ENCODE results near the gene KIAA1755. TPM values are rescaled to one million over a fixed set of nuclear protein-coding genes. Genes with fewer than 3 reads are reported as not detected.

KIAA1755 gene
- total and polyA plus RNA-seq, 2 of the 4 experiments (the other 2 are of a cell fraction): 2.5 to 5.1 TPM

DNA sequence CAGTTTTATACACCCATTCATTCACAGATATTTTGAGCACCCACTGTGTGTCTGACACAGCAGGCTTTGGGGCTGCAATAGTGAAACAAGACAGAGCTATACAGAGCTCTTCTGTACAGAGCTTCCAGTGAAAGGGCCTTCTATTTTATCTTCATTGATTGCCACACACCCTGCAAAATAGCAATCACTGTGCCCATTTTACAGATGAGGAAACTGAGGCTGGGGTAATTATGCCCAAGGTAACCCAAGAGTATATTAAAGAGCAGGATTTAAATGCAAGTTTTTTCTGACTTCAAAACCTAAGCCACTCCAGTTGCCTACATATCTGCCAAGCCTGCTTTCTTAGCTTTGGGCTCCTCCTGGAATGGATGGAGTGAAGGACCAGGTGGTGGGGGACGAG is 47.9 kb upstream of the KIAA1755 start:
- Histone ChIP-seq H3K9me3 (ENCODE audit: control insufficient read depth, insufficient read depth, low read length) (peaks cover 7% of the 10 kb centered on the region; the same call in 1 of the 2 replicates), H3K9me1 (ENCODE audit: insufficient read depth, low read length) (no peaks in the 10 kb centered on the region), H3K4me1 (ENCODE audit: control insufficient read depth, insufficient read depth, low read length) (no peaks in the 10 kb centered on the region), H3K79me1 (ENCODE audit: low read depth in 1 of 2, low read length in 2 of 2) (no peaks in the 10 kb centered on the region), H4K8ac (ENCODE audit: low read depth in 2 of 2, low read length in 2 of 2) (no peak overlapping the region), H4K5ac (ENCODE audit: low read depth, low read length) (no peak overlapping the region), H2BK20ac (ENCODE audit: low read depth, low read length) (no peak overlapping the region), H3K4me3 (ENCODE audit: insufficient read depth, low read depth, low read length) (no peak overlapping the region), H3K36me3 (ENCODE audit: control insufficient read depth, insufficient read depth, low read length) (no peaks in the 10 kb centered on the region), H2BK5ac (ENCODE audit: low read depth, low read length, poor library complexity, severe bottlenecking) (no peak overlapping the region), H2AK5ac (ENCODE audit: low read depth, low read length) (no peak overlapping the region), H2AK9ac (replicated peaks; ENCODE audit: low read depth, low read length, poor library complexity) (no peak overlapping the region), H3K23ac (ENCODE audit: low read depth, low read length) (no peak overlapping the region), H3K14ac (replicated peaks; ENCODE audit: low read depth, low read length) (no peak overlapping the region), H4K91ac (ENCODE audit: insufficient read depth, low read depth, low read length) (no peak overlapping the region), H2BK120ac (ENCODE audit: low read depth, low read length) (no peak overlapping the region), H3K56ac (ENCODE audit: extremely low read depth, insufficient read depth, low read length) (no peak overlapping the region), H4K20me1 (ENCODE audit: insufficient read depth, low read length) (no peaks in the 10 kb centered on the region), H3K18ac (ENCODE audit: low read depth, low read length) (no peak overlapping the region), H3K4me2 (ENCODE audit: low read depth, low read length) (no peak overlapping the region), H3K4ac (ENCODE audit: low read depth, low read length) (no peak overlapping the region), H3K27me3 (ENCODE audit: control insufficient read depth, insufficient read depth, low read length) (peaks cover 29% of the 10 kb centered on the region), H2BK15ac (ENCODE audit: low read depth, low read length) (no peak overlapping the region), H2AFZ (replicated peaks; ENCODE audit: low read length, poor library complexity) (no peak overlapping the region), H3K9ac (ENCODE audit: low read depth, low read length) (no peak overlapping the region), H3K27ac (ENCODE audit: insufficient read depth, low read length) (no peak overlapping the region)
- no CpG with 5 or more reads among the region's 1 CpG for WGBS, 2 experiments (ENCODE audit: extremely low coverage in 2 of 2, insufficient read length in 1 of 2)
- ATAC-seq (ENCODE audit: low read depth): no peak
- ChIA-PET CTCF (no interaction called here), POLR2A (ENCODE audit: unreplicated experiment) (no interaction called here)
- no TSS peak for BruUV-seq (replicated peaks)
- dilution Hi-C loops (cut with HindIII; ENCODE audit: low sequenced_read_pairs, unreplicated experiment): no loop called here
- intact Hi-C loops (cut with micrococcal nuclease): no loop called here
- TF ChIP-seq USF2 (IDR thresholded peaks at IDR 0.05; ENCODE audit: low read depth, low read length) (no peak), RFX5 (IDR thresholded peaks at IDR 0.05; ENCODE audit: low read depth, low read length) (no peak), FOS (IDR thresholded peaks at IDR 0.05; ENCODE audit: low read depth, low read length) (no peak), CHD1 (IDR thresholded peaks at IDR 0.05; ENCODE audit: low read depth, low read length) (no peak)
- DNase-seq: no peak
- in situ Hi-C loops (cut with MboI; ENCODE audit: low sequenced_read_pairs): loop anchor here (5.0 to 10.0 kb wide), 2 partner anchors 71 to 244 kb away; no protein-coding TSS in a partner anchor

All from IMR-90 (cell line).